MV-4-11 (cell line): ENCODE data around the gene AK9.
"Not testable (repeated sequence)": the region's sequence is repeated elsewhere in the genome, so short reads cannot be mapped to it uniquely, and the experiment has no call there.

Experiments
- DNase-seq: peaks from one replicate; lab custom pipeline; 2025; lab: John Stamatoyannopoulos, UW

The AK9 gene

GRCh38 chr6:109623288-109623687 is 67.7 kb downstream of the AK9 start:
- DNase-seq, result no peak

- DNase-seq, result no peak
Measured at GRCh38 chr6:109612268-109612667, 78.7 kb downstream of the AK9 start.

- DNase-seq, result no peak
Measured at GRCh38 chr6:109611502-109611901, 79.5 kb downstream of the AK9 start.

GRCh38 chr6:109610590-109610989 is 80.4 kb downstream of the AK9 start:
- no peak for DNase-seq

- no peak for DNase-seq
Measured at GRCh38 chr6:109609737-109610136, 81.3 kb downstream of the AK9 start.

- DNase-seq, result no peak
Measured at GRCh38 chr6:109606359-109606758, 84.6 kb downstream of the AK9 start.

GRCh38 chr6:109595998-109596397 is 95.0 kb downstream of the AK9 start:
- DNase-seq, result peak; percentile 33

- DNase-seq, result no peak
Measured at GRCh38 chr6:109580519-109580918, 110.5 kb downstream of the AK9 start.

- peak; percentile 61 for DNase-seq
Measured at GRCh38 chr6:109579361-109579760, 111.6 kb downstream of the AK9 start.

- not testable (repeated sequence) for DNase-seq
Measured at GRCh38 chr6:109569901-109570300, 121.1 kb downstream of the AK9 start.

GRCh38 chr6:109561844-109562243 is 129.2 kb downstream of the AK9 start:
- DNase-seq, result no peak

GRCh38 chr6:109531446-109531845 is 159.6 kb downstream of the AK9 start:
- no peak for DNase-seq

- DNase-seq, result no peak
Measured at GRCh38 chr6:109527989-109528388, 163.0 kb downstream of the AK9 start.

- DNase-seq, result peak; percentile 46
Measured at GRCh38 chr6:109526905-109527628, 163.9 kb downstream of the AK9 start.

GRCh38 chr6:109524129-109524528 is 166.9 kb downstream of the AK9 start:
- no peak for DNase-seq

GRCh38 chr6:109523478-109523877 is 167.5 kb downstream of the AK9 start:
- DNase-seq, result no peak

- DNase-seq, result peak; percentile 83
Measured at GRCh38 chr6:109521080-109521479, 169.9 kb downstream of the AK9 start.

GRCh38 chr6:109519647-109520046 is 171.4 kb downstream of the AK9 start:
- DNase-seq, result not testable (repeated sequence)

GRCh38 chr6:109516929-109517328 is 174.1 kb downstream of the AK9 start:
- no peak for DNase-seq

- DNase-seq, result peak; percentile 62
Measured at GRCh38 chr6:109515781-109516409, 175.1 kb downstream of the AK9 start.

GRCh38 chr6:109514946-109515345 is 176.1 kb downstream of the AK9 start:
- no peak for DNase-seq

- DNase-seq, result no peak
Measured at GRCh38 chr6:109513571-109514071, 177.4 kb downstream of the AK9 start.

GRCh38 chr6:109512271-109512817 is 178.7 kb downstream of the AK9 start:
- no peak for DNase-seq
